DOHH2 (cell line): Measurements from ENCODE around the gene MOV10L1.

Source experiments
- EZH2phosphoT487 ChIP-seq: fragments of 200-600 bp; sonication (generic); IDR thresholded peaks from 2 replicates; pipeline ENCODE4 v1.6.1; 2017; ENCODE audit warnings: borderline replicate concordance, mild to moderate bottlenecking, antibody characterized with exemption, low read length, moderate library complexity, mixed read lengths
- TF ChIP-seq, protein P1 (sequence below): fragments of 200-600 bp; sonication (generic); IDR thresholded peaks from one replicate; pipeline ENCODE4 v1.5.1; 2014; ENCODE audit warnings: antibody characterized with exemption, mild to moderate bottlenecking, low read depth, low read length; ENCODE audit not compliant: poor library complexity, severe bottlenecking

- TF ChIP-seq, protein P1, sequence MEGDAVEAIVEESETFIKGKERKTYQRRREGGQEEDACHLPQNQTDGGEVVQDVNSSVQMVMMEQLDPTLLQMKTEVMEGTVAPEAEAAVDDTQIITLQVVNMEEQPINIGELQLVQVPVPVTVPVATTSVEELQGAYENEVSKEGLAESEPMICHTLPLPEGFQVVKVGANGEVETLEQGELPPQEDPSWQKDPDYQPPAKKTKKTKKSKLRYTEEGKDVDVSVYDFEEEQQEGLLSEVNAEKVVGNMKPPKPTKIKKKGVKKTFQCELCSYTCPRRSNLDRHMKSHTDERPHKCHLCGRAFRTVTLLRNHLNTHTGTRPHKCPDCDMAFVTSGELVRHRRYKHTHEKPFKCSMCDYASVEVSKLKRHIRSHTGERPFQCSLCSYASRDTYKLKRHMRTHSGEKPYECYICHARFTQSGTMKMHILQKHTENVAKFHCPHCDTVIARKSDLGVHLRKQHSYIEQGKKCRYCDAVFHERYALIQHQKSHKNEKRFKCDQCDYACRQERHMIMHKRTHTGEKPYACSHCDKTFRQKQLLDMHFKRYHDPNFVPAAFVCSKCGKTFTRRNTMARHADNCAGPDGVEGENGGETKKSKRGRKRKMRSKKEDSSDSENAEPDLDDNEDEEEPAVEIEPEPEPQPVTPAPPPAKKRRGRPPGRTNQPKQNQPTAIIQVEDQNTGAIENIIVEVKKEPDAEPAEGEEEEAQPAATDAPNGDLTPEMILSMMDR: no peak
- TF ChIP-seq EZH2phosphoT487: no peak
Measured at GRCh38 chr22:50207383-50208140, 117.8 kb downstream of the MOV10L1 start.
